ENCODE measurements around the gene BNC1.
"Not testable (repeated sequence)": the region's sequence is repeated elsewhere in the genome, so short reads cannot be mapped to it uniquely, and the experiment has no call there.

BNC1 gene

GRCh38 chr15:83262594-83263315 lies 21.7 kb downstream of the BNC1 start:
- no peak for DNase-seq (ENCODE audit: low read depth in 2 of 2)
- no peak for TF ChIP-seq CTCF (IDR thresholded peaks at IDR 0.05; ENCODE audit: low read depth, low read length)
- no peak overlapping the region for H3K4me3 ChIP-seq (replicated peaks in 1 of 2; ENCODE audit: low read depth in 2 of 2, low read length in 2 of 2)

- not testable (repeated sequence) for DNase-seq (ENCODE audit: low read depth in 2 of 2); H3K4me3 ChIP-seq (replicated peaks in 1 of 2; ENCODE audit: low read depth in 2 of 2, low read length in 2 of 2)
Observed at GRCh38 chr15:83262181-83262580, 22.3 kb downstream of the BNC1 start.

DNA sequence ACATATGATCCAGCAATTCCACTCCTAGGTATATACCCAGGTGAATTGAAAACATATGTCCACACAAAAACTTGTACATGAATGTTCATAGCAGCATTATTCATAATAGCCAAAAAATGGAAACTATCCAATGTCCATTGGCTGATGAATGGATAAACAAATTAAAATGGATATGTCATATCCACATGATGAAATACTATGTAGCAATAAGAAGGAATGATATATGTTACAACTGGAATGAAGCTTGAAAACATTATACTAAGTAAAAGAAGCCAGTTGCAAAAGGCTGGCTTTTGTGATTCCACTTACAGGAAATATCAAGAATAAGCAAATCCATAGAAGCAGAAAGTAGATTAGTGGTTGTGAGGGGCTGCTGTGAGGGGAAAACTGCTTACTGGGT lies 33.7 kb downstream of the BNC1 start:
- DNase-seq (ENCODE audit: low read depth in 2 of 2) = peak; percentile 12 to 52
- TF ChIP-seq CTCF (IDR thresholded peaks at IDR 0.05; ENCODE audit: low read depth, low read length) = no peak
- no peak overlapping the region for H3K4me3 ChIP-seq (replicated peaks in 1 of 2; ENCODE audit: low read depth in 2 of 2, low read length in 2 of 2)

- TF ChIP-seq CTCF (IDR thresholded peaks at IDR 0.05; ENCODE audit: low read depth, low read length) = no peak
- H3K4me3 ChIP-seq (replicated peaks in 1 of 2; ENCODE audit: low read depth in 2 of 2, low read length in 2 of 2) = no peak overlapping the region
- no peak for DNase-seq (ENCODE audit: low read depth in 2 of 2)
Observed at GRCh38 chr15:83249030-83249343, 35.5 kb downstream of the BNC1 start.

GRCh38 chr15:83248151-83249029 lies 36.1 kb downstream of the BNC1 start:
- no peak overlapping the region for H3K4me3 ChIP-seq (replicated peaks in 1 of 2; ENCODE audit: low read depth in 2 of 2, low read length in 2 of 2)
- peak; percentile 83 for TF ChIP-seq CTCF (IDR thresholded peaks at IDR 0.05; ENCODE audit: low read depth, low read length)
- DNase-seq (ENCODE audit: low read depth in 2 of 2) = peak; percentile 82 to 85

GRCh38 chr15:83243634-83244033 lies 40.8 kb downstream of the BNC1 start:
- no peak for TF ChIP-seq CTCF (IDR thresholded peaks at IDR 0.05; ENCODE audit: low read depth, low read length)
- no peak for DNase-seq (ENCODE audit: low read depth in 2 of 2)
- no peak overlapping the region for H3K4me3 ChIP-seq (replicated peaks in 1 of 2; ENCODE audit: low read depth in 2 of 2, low read length in 2 of 2)

- DNase-seq (ENCODE audit: low read depth in 2 of 2) = no peak
- H3K4me3 ChIP-seq (replicated peaks in 1 of 2; ENCODE audit: low read depth in 2 of 2, low read length in 2 of 2) = no peak overlapping the region
- TF ChIP-seq CTCF (IDR thresholded peaks at IDR 0.05; ENCODE audit: low read depth, low read length) = no peak
Observed at GRCh38 chr15:83230242-83230641, 54.2 kb downstream of the BNC1 start.

All from cardiac fibroblast (primary cell).